Stomach (tissue), 4 donors: ENCODE results near the gene OPN3.

Source experiments
- CTCF ChIP-seq, 7 experiments: fragments of 450-650 bp in 4 of 7; fragments of 200-600 bp in 3 of 7; sonication (generic) in 3 of 7; IDR thresholded peaks; one replicate each; pipeline ENCODE4 v1.5.1; 2016 to 2019; ENCODE audit warnings: antibody characterized with exemption in 7 of 7, control low read depth in 2 of 7, mild to moderate bottlenecking in 1 of 7
- EP300 ChIP-seq: sonication (generic); formaldehyde crosslinking; IDR thresholded peaks from one replicate; pipeline ENCODE4 v1.6.1; 2017; ENCODE audit warnings: antibody characterized with exemption
- POLR2A ChIP-seq, 4 donors: fragments of 450-650 bp; IDR thresholded peaks; one replicate each; pipeline ENCODE4 v1.6.1; 2016; ENCODE audit warnings: antibody characterized with exemption in 4 of 4, control low read depth in 2 of 4, mild to moderate bottlenecking in 1 of 4, moderate library complexity in 1 of 4
- POLR2AphosphoS5 ChIP-seq, 3 donors: sonication (generic); formaldehyde crosslinking; IDR thresholded peaks; one replicate each; pipeline ENCODE4 v1.6.1; 2016; ENCODE audit warnings: antibody characterized with exemption in 3 of 3

- TF ChIP-seq CTCF (IDR thresholded peaks at IDR 0.05), result no peak
- no peak for TF ChIP-seq POLR2A (IDR thresholded peaks at IDR 0.05)
- TF ChIP-seq POLR2AphosphoS5 (IDR thresholded peaks at IDR 0.05), result no peak
- no peak for TF ChIP-seq EP300
Observed at GRCh38 chr1:241611736-241612135, 28.4 kb downstream of the OPN3 start.
